Lower leg skin (tissue), 3 donors: Measurements from ENCODE around the gene TM2D3.

ENCODE experiments used
- CTCF ChIP-seq, 3 donors: fragments of 450-650 bp; IDR thresholded peaks; one replicate each; pipeline ENCODE4 v1.5.1; 2016; ENCODE audit warnings: antibody characterized with exemption in 3 of 3, mild to moderate bottlenecking in 3 of 3, moderate library complexity in 2 of 3
- POLR2A ChIP-seq, 2 donors: fragments of 450-650 bp; IDR thresholded peaks; one replicate each; pipeline ENCODE4 v1.6.1; 2016 to 2017; ENCODE audit warnings: antibody characterized with exemption in 2 of 2, mild to moderate bottlenecking in 1 of 2, moderate library complexity in 1 of 2

- no peak for TF ChIP-seq POLR2A (IDR thresholded peaks at IDR 0.05)
- TF ChIP-seq CTCF (IDR thresholded peaks at IDR 0.05), result no peak
Measured at GRCh38 chr15:101599091-101599490, 53.1 kb downstream of the TM2D3 start.
